Spinal cord (tissue), 10 donors: ENCODE measurements around the gene IRF9. TPM values are rescaled to one million over a fixed set of nuclear protein-coding genes. Genes with fewer than 3 reads are reported as not detected.

Source experiments
- DNase-seq, 6 donors: peaks; one replicate each; pipeline versions ENCODE4 v3.0.0 to v3.0.0-alpha.2; 2013 to 2015; ENCODE audit warnings: low spot score in 6 of 6, low read depth in 4 of 6
- H3K27ac ChIP-seq: one replicate; pipeline ENCODE4 v1.5.1; 2013; ENCODE audit warnings: low read depth, low read length, control low read depth
- H3K27me3 ChIP-seq: one replicate; pipeline ENCODE4 v1.6.1; 2013; ENCODE audit warnings: low read length; ENCODE audit not compliant: control insufficient read depth, insufficient read depth
- H3K36me3 ChIP-seq: one replicate; pipeline ENCODE4 v1.6.1; 2013; ENCODE audit warnings: low read length; ENCODE audit not compliant: control insufficient read depth, insufficient read depth
- H3K4me1 ChIP-seq: one replicate; pipeline ENCODE4 v1.6.1; 2013; ENCODE audit warnings: low read length; ENCODE audit not compliant: control insufficient read depth, insufficient read depth
- H3K4me3 ChIP-seq: one replicate; pipeline ENCODE4 v1.5.1; 2013; ENCODE audit warnings: low read depth, low read length, control low read depth
- H3K9me3 ChIP-seq: one replicate; pipeline ENCODE4 v1.6.1; 2013; ENCODE audit warnings: low read length; ENCODE audit not compliant: control insufficient read depth, insufficient read depth
- WGBS: methylation state at CpG from one replicate; pipeline ENCODE4 v1.1.5; 2013; ENCODE audit warnings: missing lambda C conversion rate; ENCODE audit not compliant: insufficient coverage; 5-methylcytosine and 5-hydroxymethylcytosine counted together
- polyA plus RNA-seq, 2 donors: library from polyadenylated mRNA; unstranded; fragments of 120-200 nt; gene quantifications; one replicate each; pipeline ENCODE4 v1.2.1, GENCODE V29; 2013; ENCODE audit not compliant: insufficient read length in 2 of 2
- total RNA-seq, 2 donors: library from RNA; depleted of rRNA in 1 of 2; stranded (reverse); fragments of 120-200 nt in 1 of 2; fragments of >200 nt in 1 of 2; gene quantifications; one replicate each; pipeline versions ENCODE4 v1.2.3 to v1.2.4, GENCODE V29; 2013 to 2014
- donor health status: healthy.

Gene IRF9
- total and polyA plus RNA-seq, 4 donors = 50.0 to 81.4 (median 71.3) TPM

DNA sequence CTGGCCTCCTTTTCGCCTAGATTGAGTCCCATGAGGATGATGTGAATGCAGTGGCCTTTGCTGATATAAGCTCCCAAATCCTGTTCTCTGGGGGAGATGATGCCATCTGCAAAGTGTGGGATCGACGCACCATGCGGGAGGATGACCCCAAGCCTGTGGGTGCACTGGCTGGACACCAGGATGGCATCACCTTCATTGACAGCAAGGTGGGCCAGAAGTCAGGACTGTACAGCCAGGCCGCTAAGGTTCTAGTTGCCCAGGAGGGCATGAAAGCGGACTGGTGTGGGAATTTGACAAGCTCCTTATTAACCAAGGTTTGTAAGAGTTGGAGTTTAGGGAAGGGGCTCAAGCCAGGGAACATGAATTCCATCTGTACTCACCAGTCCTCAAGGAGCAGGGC, 41.4 kb upstream of the IRF9 start:
- H3K4me1 ChIP-seq = peaks cover 10% of the 10 kb centered on the region
- no peak overlapping the region for H3K4me3 ChIP-seq
- peaks cover 55% of the 10 kb centered on the region for H3K36me3 ChIP-seq
- WGBS = 100% methylated on average over 4 of the region's 6 CpGs
- H3K27me3 ChIP-seq = no peaks in the 10 kb centered on the region
- no peak overlapping the region for H3K27ac ChIP-seq
- DNase-seq = no peak
- no peaks in the 10 kb centered on the region for H3K9me3 ChIP-seq

DNA sequence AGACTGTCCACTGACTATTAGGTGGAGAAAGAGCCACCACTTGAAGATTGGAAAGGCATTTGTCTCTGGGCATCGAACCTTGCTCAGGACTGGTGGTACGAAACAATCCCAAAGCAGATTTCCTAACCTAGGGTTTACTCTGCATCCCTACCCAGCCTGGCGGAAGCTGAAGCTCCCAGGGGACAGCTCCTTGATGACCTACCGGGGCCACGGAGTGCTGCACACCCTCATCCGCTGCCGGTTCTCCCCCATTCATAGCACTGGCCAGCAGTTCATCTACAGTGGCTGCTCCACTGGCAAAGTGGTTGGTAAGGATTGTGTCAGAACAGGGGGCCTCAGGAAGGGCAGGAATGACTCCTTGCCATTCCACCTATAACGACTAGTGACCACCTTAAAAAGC, 39.9 kb upstream of the IRF9 start:
- no peak for DNase-seq
- no peak overlapping the region for H3K4me3 ChIP-seq
- WGBS = 100% methylated on average over 6 of the region's 8 CpGs
- H3K9me3 ChIP-seq = no peaks in the 10 kb centered on the region
- H3K27me3 ChIP-seq = no peaks in the 10 kb centered on the region
- peaks cover 55% of the 10 kb centered on the region for H3K36me3 ChIP-seq
- H3K27ac ChIP-seq = no peak overlapping the region
- H3K4me1 ChIP-seq = peaks cover 2% of the 10 kb centered on the region

DNA sequence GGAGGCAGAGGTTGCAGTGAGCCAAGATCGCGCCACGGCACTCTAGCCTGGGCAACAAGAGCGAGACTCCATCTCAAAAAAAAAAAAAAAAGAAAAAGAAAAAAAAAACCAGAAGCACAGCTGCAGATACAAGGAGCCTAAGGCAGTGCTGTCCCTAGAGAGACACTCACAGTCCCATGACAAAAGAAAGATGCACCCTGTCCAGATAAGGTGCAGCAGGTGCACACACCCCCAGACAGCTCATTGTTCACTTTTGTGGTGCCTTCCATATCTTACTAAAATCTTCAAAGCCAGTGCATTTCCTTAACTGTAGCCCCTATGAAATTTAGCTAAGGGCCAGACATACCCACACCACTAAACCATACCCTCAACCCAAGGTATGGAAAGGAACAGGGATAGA, 38.6 kb upstream of the IRF9 start:
- peaks cover 51% of the 10 kb centered on the region for H3K36me3 ChIP-seq
- no peak for DNase-seq
- no peak overlapping the region for H3K4me3 ChIP-seq
- H3K27me3 ChIP-seq = no peaks in the 10 kb centered on the region
- no peaks in the 10 kb centered on the region for H3K4me1 ChIP-seq
- H3K27ac ChIP-seq = no peak overlapping the region
- no CpG with 5 or more reads among the region's 4 CpGs for WGBS
- no peaks in the 10 kb centered on the region for H3K9me3 ChIP-seq

DNA sequence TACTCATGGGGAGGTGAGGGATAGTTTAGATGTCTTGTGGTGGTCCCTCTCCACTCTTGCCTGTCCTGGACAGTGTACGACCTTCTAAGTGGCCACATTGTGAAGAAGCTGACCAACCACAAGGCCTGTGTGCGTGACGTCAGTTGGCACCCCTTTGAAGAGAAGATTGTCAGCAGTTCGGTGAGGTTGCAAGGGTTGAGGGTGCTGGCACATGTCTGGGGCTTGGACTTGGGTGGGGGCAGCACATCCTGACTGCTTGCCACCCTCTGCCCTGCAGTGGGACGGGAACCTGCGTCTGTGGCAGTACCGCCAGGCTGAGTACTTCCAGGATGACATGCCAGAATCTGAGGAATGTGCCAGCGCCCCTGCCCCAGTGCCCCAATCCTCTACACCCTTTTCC, 38.2 kb upstream of the IRF9 start:
- WGBS = 91% methylated on average over 7 of the region's 8 CpGs
- H3K4me3 ChIP-seq = no peak overlapping the region
- peaks cover 51% of the 10 kb centered on the region for H3K36me3 ChIP-seq
- H3K9me3 ChIP-seq = no peaks in the 10 kb centered on the region
- no peak for DNase-seq
- no peaks in the 10 kb centered on the region for H3K4me1 ChIP-seq
- H3K27ac ChIP-seq = no peak overlapping the region
- no peaks in the 10 kb centered on the region for H3K27me3 ChIP-seq

DNA sequence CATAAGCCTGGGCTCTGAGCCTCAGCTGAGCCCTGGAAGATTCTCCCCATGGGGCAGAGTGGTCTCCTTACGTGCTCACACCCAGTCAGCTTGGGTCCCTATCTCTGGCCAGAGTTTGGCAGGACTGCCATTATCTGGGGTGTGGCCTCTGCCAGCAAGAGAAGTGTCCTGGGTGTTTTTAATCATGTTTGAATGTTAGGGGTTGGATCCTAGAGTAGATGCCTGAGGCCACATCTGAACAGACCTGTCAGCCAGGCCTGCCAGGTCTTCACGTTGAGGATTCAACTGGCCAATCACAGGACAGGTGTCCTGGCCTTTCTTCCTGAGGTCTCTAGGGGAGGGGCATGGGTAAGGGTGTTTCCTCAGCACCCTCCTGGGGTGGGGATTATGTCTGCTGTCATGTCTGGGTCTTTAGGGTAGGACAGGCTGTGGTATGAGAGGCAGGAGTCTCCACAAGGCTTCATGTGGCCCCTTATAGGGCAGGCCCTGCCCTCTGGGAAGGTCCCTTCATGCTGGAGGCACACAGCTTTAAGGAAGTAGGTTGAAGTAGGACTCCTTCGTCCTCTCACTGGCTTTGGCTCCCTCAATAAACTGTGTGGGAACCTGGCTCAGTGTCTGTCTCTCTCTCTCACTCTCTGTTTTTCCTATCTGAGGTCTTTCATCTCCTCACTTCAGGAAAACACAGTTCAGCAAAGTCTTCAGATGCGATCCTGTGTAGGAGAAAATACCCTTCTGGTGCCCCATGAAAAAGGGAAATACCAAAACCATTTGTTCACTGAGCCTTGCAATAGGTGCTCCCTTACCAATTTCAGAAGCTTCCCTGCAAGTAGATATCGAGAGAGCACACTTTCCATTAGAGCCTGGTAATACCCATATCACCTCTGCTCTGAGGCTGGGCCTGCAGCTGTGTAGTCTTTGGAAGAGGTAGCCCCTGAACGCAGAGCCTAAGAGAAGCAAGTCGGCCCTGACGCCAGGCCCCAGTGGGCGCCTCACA, 37.3 kb upstream of the IRF9 start:
- Histone ChIP-seq H3K4me1 (no peaks in the 10 kb centered on the region), H3K4me3 (no peak overlapping the region), H3K27me3 (no peaks in the 10 kb centered on the region), H3K36me3 (peaks cover 45% of the 10 kb centered on the region), H3K27ac (no peak overlapping the region), H3K9me3 (no peaks in the 10 kb centered on the region)
- 88% methylated on average over 9 of the region's 9 CpGs for WGBS
- no peak for DNase-seq

DNA sequence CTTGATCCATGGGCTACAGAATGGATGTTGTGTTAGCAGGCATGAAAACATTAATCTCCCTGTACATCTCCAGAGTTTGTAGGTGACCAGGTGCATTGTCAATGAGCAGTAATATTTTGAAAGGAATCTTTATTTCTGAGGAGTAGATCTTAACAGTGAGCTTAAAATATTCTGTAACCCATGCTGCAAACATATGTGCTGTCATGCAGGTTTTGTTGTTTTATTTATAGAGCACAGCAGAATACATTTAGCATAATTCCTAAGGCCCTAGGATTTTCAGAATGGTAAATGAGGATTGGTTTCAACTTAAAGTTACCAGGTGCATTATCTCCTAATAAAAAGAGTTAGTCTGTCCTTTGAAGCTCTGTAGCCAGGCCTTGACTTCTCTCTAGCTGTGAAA, 34.1 kb upstream of the IRF9 start:
- no peak overlapping the region for H3K27ac ChIP-seq
- H3K4me3 ChIP-seq = no peak overlapping the region
- peaks cover 20% of the 10 kb centered on the region for H3K36me3 ChIP-seq
- H3K4me1 ChIP-seq = no peaks in the 10 kb centered on the region
- H3K9me3 ChIP-seq = no peaks in the 10 kb centered on the region
- DNase-seq = no peak
- no peaks in the 10 kb centered on the region for H3K27me3 ChIP-seq

DNA sequence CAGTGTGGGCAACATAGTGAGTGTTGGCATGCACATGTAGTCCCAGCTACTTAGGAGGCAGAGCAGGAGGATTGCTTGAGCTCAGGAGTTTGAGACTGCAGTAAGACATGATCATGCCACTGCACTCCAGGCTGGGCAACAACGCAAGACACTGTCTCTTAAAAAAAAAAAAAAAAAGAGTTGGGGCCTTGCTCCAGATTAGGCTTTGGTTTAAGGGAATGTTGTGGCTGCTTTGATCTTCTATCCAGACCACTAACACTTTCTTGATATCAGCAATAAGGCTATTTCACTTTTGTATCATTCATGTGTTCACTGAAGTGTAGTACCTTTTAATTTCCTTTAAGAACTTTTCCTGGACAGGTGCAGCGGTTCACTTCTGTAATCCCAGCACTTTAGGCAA, 33.4 kb upstream of the IRF9 start:
- WGBS = 84% methylated on average over 2 of the region's 2 CpGs

DNA sequence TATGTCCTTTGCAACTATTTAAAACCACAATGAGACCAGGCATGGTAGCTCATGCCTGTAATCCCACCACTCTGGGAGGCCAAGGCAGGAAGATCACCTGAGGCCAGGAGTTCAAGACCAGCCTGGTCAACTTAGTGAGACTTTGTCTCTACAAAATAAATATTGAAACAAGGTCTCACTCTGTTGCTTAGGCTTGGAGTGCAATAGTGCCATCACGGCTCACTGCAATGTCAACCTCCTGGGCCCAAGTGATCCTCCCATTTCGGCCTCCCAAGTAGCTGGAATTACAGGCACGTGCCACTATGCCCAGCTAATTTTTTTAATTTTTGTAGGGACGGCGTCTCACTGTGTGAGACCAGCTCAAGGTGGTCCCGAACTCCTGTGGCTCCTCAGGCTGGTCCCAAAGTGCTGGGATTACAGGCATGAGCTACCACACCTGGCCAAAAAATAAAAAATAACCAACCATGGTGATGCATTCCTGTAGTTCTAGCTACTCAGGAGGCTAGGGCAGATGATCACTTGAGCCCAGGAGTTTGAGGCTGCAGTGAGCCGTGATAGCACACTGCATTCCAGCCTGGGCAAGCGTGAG, 31.6 kb upstream of the IRF9 start:
- no peaks in the 10 kb centered on the region for H3K9me3 ChIP-seq
- no peak overlapping the region for H3K27ac ChIP-seq
- DNase-seq = no peak
- H3K27me3 ChIP-seq = no peaks in the 10 kb centered on the region
- H3K4me3 ChIP-seq = no peak overlapping the region
- 99% methylated on average over 4 of the region's 8 CpGs for WGBS
- H3K36me3 ChIP-seq = peaks cover 12% of the 10 kb centered on the region
- H3K4me1 ChIP-seq = no peaks in the 10 kb centered on the region

More for the DNA sequence above, 33.4 kb upstream of the IRF9 start:
- Histone ChIP-seq H3K36me3 (peaks cover 20% of the 10 kb centered on the region), H3K4me1 (no peaks in the 10 kb centered on the region), H3K27me3 (no peaks in the 10 kb centered on the region), H3K9me3 (no peaks in the 10 kb centered on the region), H3K4me3 (no peak overlapping the region), H3K27ac (no peak overlapping the region)
- no peak for DNase-seq

DNA sequence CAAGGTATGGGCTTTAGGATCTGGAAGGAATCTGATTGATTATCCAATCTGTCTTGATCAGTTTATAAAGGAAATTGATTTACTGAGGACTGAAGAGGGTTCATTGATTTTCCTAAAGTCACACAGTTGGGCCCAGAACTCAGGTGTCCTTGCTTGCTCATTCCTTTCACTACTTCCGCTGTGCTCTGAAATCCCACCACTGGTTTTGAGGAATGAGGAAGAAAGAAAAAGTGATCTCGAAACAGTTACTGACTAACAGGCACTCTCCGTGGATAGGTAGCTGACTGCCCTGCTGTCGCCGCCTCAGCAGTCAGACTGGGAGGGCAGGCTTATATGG, 30.7 kb upstream of the IRF9 start, which contains the start of gene FITM1:
Gene FITM1 (plus strand): TSS at position 280 of the 337 bp plus-strand sequence. CDS start 905 bp downstream, outside the sequence.
- no peaks in the 10 kb centered on the region for H3K9me3 ChIP-seq
- DNase-seq = no peak
- H3K4me3 ChIP-seq = no peak within 1 kb of the TSS
- H3K36me3 ChIP-seq = peaks cover 12% of the 10 kb centered on the region
- WGBS = 89% methylated on average over 4 of the region's 5 CpGs
- H3K27me3 ChIP-seq = no peaks in the 10 kb centered on the region
- peaks cover 4% of the 10 kb centered on the region for H3K4me1 ChIP-seq
- H3K27ac ChIP-seq = no peak within 1 kb of the TSS
